Urothelium cell line (cell line): ENCODE data around the gene MCC.

Experiments
- DNase-seq: peaks from one replicate; pipeline ENCODE4 v3.0.0; 2011; ENCODE audit warnings: low spot score, mixed read lengths
- FAIRE-seq: peaks from 2 replicates; lab custom pipeline; 2011; peaks lifted over from hg19 to GRCh38; lab: Jason Lieb, UNC

Gene MCC

GRCh38 chr5:113123618-113124017, 364.6 kb downstream of the MCC start:
- DNase-seq (no peak), FAIRE-seq (peak; percentile 23)

GRCh38 chr5:113122053-113122452, 366.2 kb downstream of the MCC start:
- DNase-seq (no peak), FAIRE-seq (no peak)

- FAIRE-seq = no peak
- no peak for DNase-seq
Observed at GRCh38 chr5:113119246-113119924, 368.9 kb downstream of the MCC start.

- DNase-seq (no peak), FAIRE-seq (no peak)
Observed at GRCh38 chr5:113118765-113119164, 369.5 kb downstream of the MCC start.

GRCh38 chr5:113118298-113118697, 370.0 kb downstream of the MCC start:
- FAIRE-seq (no peak), DNase-seq (no peak)

GRCh38 chr5:113117543-113118115, 370.6 kb downstream of the MCC start:
- FAIRE-seq = no peak
- DNase-seq = no peak

- FAIRE-seq = no peak
- no peak for DNase-seq
Observed at GRCh38 chr5:113115956-113116355, 372.3 kb downstream of the MCC start.

- DNase-seq (no peak), FAIRE-seq (no peak)
Observed at GRCh38 chr5:113115061-113115460, 373.2 kb downstream of the MCC start.

GRCh38 chr5:113114559-113114958, 373.7 kb downstream of the MCC start:
- FAIRE-seq = no peak
- no peak for DNase-seq

GRCh38 chr5:113112435-113112834, 375.8 kb downstream of the MCC start:
- DNase-seq (no peak), FAIRE-seq (no peak)

- FAIRE-seq (no peak), DNase-seq (no peak)
Observed at GRCh38 chr5:113110117-113110516, 378.1 kb downstream of the MCC start.

- DNase-seq (no peak), FAIRE-seq (no peak)
Observed at GRCh38 chr5:113109344-113109743, 378.9 kb downstream of the MCC start.

- FAIRE-seq = no peak
- DNase-seq = no peak
Observed at GRCh38 chr5:113108485-113108884, 379.8 kb downstream of the MCC start.

- DNase-seq (no peak), FAIRE-seq (no peak)
Observed at GRCh38 chr5:113106821-113107220, 381.4 kb downstream of the MCC start.

GRCh38 chr5:113105693-113106280, 382.5 kb downstream of the MCC start:
- DNase-seq (no peak), FAIRE-seq (no peak)

GRCh38 chr5:113103330-113103729, 384.9 kb downstream of the MCC start:
- DNase-seq = no peak
- FAIRE-seq = no peak

GRCh38 chr5:113102121-113102531, 386.1 kb downstream of the MCC start:
- FAIRE-seq = peak; percentile 52
- no peak for DNase-seq

- FAIRE-seq (no peak), DNase-seq (no peak)
Observed at GRCh38 chr5:113100981-113101380, 387.3 kb downstream of the MCC start.

GRCh38 chr5:113099822-113100221, 388.4 kb downstream of the MCC start:
- FAIRE-seq (no peak), DNase-seq (no peak)

- no peak for DNase-seq
- FAIRE-seq = no peak
Observed at GRCh38 chr5:113098378-113098777, 389.9 kb downstream of the MCC start.

GRCh38 chr5:113095831-113096230, 392.4 kb downstream of the MCC start:
- DNase-seq (no peak), FAIRE-seq (no peak)

- FAIRE-seq = no peak
- no peak for DNase-seq
Observed at GRCh38 chr5:113093558-113093957, 394.7 kb downstream of the MCC start.
